Stimulated activated CD8-positive, alpha-beta memory T cell treated with anti-CD3 and anti-CD28 coated beads, Interleukin-15, amount 100 ng/mL, for 48 hours (primary cell): Measurements from ENCODE around the gene TRDMT1.

ENCODE experiments used
- DNase-seq, 2 donors: peaks; one replicate each; pipeline ENCODE4 v3.0.0-alpha.2; 2020; ENCODE audit warnings: low read depth in 2 of 2

TRDMT1 gene

GRCh38 chr10:17209881-17210280 is 8.4 kb upstream of the TRDMT1 start:
- DNase-seq: no peak

DNA sequence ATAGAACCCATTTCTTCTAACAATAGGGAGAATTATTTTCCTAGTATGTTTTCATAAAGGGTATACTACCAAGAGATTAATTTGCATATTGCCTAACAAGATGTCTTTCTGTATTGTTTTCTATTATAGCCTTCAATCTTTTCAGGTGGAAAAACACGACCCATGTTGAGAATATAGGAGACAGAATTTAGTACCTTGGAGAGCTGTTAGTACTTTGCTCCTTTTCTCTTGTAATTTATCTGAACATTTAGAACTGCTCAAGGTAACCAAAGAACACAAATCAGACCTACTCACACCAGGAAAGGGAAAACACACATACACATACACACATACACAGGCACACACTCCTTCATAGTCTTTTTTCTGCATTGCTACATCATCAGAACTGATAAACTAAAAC is 7.8 kb upstream of the TRDMT1 start:
- no peak for DNase-seq

- DNase-seq: no peak
Observed at GRCh38 chr10:17208476-17208875, 7.0 kb upstream of the TRDMT1 start.

DNA sequence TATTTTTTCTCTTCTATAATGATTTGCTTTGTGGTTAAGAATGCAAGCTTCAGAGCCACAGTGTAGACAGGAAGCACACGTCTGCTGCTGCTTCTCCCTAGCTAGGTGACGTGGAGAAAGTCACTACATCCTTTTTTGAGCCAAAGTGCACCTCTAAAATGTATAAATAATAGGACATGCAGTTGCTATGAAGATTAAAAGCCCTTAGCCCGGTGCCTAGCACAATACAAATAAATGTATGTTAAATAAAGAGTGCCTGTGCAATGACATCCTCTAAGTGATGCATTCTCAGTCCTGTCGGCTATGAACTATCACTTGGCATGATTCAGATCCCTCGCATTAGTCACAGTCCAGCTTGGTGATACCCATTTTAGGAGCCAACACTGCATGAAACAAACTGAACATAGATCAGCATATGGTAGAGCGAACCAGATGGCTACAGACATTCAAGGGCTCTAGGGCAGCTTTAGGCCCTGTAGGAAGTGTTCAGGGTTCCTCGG is 4.8 kb upstream of the TRDMT1 start:
- DNase-seq: no peak

DNA sequence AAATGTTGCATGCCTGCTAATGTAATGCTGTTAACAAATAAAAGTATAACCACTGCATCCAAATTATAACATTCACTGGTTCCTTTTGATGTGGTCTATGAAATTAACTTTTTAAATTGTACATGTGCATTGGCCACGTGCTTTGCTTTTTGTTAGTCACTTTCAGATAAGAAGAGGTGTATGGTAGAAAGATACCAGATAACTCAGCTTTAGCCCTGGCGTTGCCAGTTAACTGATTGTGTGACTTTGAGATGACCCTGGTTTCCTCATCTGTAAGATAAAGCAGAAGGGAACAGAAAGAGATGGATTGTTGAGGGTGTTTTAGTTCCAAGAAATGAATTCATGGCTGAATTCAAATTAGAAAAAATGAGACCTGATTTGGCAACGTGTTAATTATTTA is 1.9 kb upstream of the TRDMT1 start:
- no peak for DNase-seq

DNA sequence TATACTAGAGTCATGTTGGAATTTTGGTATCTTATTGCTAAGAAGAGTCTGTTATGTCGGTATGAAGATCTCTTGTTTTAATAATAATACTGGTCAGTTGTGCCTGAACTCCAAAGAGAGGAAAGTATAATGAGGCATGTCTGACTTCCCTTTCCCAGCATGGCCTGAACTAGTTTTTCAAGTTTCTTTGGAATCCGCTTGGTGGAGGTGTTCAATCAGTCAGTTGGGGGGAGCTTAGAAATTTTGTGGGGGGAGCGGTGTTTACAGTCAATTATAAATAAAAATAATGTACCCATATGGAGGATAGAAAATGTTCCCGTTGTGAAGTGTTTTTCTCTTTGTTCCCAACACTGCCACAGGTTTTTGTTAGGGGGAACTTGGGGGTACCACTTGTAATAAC is 1.5 kb upstream of the TRDMT1 start:
- DNase-seq: no peak

DNA sequence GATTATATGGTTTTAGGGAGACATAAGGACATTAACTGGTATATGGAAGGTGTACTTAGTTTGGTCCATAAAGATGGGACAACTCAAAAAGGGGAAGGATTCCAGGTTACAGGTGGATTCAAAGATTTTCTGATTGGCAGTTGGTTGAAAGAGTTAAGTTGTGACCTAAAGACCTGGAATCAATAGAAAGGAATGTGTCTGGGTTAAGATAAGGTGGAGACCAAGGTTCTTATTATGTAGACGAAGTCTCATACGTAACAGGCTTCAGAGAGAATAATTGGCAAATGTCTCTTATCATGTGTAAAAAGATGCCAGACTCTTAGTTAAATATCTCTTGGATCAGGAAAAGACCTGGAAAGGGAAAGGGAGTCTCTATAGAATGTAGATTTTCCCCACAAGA is 1.0 kb upstream of the TRDMT1 start:
- DNase-seq: no peak

DNA sequence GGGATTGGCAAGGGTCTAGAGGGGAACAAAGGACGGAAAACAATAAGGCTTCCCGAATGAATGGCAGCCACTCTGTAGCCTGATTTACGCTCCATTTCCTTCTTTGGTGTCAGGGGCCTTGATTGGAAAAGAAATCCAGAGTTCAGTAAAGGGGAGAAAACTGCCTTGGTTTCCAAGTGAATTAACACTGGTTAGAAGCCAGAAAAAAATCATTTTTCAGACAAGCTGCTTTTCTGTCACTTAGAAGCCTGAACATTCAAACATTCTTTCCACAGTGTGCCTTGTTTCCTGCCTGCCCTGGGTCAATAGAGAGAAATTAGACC is 283 bp upstream of the TRDMT1 start:
- DNase-seq: no peak

DNA sequence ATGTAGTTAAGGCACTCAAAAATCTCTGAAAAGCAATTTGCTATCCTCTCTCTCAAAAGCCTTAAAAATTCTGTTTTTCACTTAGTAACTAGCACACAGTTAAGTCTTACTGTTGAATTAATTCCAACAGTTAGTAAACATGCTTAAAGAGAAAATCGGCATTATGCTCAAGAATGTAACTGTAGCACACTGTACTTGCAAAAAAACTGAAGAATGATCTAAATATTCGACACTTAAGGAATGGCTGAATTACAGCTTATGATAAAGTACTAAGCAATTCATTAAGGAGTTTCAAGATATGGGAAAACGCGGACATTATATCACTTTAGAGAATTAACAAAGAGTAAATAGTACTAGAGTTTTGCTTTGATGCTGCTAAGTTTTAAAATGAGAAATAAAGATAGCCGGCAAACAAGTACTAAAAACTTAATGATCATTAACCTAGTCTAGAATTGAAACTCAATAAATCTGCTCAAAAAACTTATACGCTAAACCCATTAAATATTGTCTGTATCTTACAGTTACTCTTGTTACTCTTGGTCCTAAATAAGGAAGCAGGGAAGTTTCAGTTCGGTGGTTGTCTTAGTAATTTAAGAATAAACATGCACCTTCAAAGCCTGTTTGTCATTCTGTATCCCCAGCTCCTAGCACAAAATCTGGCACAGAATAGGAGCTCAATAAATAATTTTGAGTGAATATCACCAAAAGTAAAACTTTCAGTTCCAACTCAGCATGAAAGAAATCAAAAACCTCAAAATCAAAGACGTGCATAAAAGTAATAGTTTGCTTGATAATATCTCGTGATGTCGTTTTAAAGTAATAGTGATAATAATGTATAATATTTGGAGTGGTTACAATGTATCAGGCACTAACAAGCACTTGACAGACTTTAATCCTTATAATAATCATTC is 1.2 kb downstream of the TRDMT1 start:
- DNase-seq: no peak

DNA sequence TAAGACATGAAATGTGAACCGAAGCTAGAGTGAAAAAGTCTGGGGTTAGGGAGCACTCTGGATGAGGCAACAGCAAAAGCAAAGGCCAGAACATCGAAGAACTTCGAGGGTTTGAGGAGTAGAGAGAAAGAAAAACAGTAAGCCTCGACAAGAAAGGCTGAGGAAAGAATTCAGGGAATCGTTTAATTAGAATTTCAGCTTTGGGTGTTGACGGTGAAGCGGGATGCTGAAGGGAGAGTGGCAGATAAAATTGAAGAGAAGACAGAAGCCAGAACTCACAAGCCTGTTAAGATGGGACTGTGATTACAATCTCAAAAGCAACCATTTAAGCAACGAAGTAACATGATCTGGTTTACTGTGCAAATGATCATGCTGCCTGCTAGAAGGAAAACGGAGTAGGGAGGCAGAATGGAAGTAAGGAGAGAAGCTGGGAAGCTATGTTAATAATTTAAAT is 2.1 kb downstream of the TRDMT1 start:
- no peak for DNase-seq

DNA sequence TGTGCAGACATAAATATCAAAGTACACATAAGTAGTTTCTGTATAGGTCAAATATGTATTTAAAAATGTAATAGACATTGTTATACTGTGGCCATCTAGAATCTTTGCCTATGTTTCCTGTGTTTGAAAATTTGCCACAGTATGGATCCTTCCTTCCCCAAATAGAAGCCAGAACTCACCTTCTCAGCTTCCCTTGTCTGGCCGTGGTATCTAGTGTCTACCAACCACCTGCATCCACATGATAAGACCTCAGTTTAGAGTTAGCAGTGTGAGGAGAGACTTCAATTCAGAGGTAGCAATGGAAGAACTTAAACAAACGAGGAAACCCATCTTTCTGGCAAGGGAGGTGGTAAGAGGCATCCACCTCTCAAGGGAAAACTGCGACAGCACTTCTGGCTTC is 4.9 kb downstream of the TRDMT1 start:
- no peak for DNase-seq

- no peak for DNase-seq
Observed at GRCh38 chr10:17196045-17196444, 5.4 kb downstream of the TRDMT1 start.

DNA sequence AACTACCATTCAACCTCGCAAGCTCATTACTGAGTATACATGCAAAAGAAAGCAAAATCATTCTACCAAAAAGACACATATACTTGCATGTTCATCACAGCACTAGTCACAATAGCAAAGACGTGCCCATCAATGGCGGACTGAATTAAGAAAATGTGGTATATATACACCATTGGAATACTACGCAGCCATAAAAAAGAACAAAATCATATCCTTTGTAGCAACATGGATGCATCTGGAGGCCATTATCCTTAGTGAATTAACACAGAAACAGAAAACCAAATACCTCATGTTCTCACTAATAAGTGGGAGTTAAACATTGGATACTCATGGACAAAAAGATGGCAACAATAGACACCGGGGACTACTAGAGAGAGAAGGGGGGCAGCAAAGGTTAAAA is 6.4 kb downstream of the TRDMT1 start:
- DNase-seq: no peak

DNA sequence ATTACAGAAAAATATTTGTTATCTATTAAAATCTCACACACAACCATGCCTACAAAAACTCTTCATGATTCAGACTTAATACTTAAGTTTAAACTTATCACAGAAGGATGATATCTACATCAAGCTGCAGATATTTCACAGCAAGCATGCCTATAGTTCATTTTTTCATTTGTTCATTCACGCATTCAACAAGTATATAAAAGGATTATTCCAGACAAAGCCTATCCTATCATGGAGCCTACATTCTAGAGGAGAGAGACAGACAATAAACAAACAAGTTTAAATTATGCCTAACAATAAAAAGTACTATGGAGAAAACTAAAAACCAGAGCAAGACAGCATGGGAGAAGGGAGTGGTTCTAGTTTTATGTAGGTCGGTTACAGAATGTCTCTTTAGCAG is 10.9 kb downstream of the TRDMT1 start:
- no peak for DNase-seq

DNA sequence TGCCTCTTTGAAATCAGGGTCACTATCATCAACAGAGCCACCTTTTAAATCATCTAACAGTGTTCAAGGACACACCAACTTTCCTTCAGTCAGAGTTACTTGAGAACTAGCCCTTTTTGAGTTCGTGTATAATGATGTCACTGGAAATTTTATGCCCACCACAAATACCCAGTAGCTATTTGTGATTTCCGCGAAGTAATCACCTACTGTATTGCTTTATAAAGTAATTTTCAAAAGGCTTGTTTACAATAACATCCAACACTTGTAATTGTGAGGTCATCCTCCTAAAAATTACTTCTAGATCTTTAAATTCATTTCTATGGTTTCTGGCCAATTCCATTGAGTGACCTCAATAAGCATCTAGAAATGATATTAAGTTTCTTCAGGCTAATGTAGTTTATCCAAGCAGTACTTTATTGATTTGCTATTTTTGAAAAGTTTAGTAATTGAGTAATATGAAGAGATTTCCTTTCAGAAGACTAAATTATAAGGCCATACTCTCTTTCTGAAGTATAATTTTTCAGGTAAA is 12.8 kb downstream of the TRDMT1 start:
- DNase-seq: no peak

GRCh38 chr10:17185873-17186272 is 15.6 kb downstream of the TRDMT1 start:
- DNase-seq: no peak

- no peak for DNase-seq
Observed at GRCh38 chr10:17183110-17183509, 18.4 kb downstream of the TRDMT1 start.

GRCh38 chr10:17181751-17182150 is 19.7 kb downstream of the TRDMT1 start:
- no peak for DNase-seq

- DNase-seq: no peak
Observed at GRCh38 chr10:17181110-17181509, 20.4 kb downstream of the TRDMT1 start.

DNA sequence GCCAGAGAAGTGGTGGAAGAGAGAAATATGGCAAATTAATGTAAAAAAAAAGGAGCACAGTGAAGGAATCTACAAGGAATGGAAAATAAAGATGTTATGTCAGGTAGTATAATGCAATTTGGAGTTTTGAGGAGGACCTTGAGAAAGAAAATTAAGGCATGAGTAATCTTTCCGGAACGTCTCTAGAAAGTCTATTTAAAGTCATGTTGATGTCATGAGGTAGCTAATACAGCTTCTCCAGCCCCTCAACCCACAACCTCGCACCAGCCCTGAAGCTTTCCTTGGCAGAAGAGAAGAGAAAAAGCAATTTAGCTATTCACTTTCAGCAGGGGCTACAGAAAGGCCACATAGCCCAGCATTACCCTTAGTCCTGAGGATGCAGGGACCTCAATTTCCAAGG is 22.5 kb downstream of the TRDMT1 start:
- DNase-seq: no peak

GRCh38 chr10:17178006-17178405 is 23.5 kb downstream of the TRDMT1 start:
- DNase-seq: no peak

GRCh38 chr10:17177014-17177413 is 24.5 kb downstream of the TRDMT1 start:
- DNase-seq: no peak

GRCh38 chr10:17176091-17176490 is 25.4 kb downstream of the TRDMT1 start:
- DNase-seq: no peak

DNA sequence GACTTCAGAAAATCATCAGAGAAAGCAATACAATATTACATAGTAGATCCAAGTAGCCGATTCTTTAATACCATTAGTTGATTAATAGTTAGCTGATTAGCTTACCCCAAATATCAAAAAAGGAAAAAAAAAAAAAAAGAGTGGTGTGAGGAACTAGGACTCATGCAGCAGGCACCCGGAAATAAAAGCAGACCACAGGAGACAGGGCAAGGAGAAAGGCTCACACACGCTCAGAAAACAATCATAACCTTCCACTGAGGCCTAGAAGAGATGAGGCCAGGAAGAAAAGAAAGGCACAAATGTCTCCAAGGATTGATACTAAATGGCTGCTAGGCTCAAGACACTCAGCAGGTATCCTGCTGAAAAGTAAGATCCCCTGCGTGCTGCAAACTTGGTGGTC is 25.9 kb downstream of the TRDMT1 start:
- DNase-seq: no peak
